MM.1S (cell line): ENCODE data around the gene CACNG5.

ENCODE experiments used
- EZH2 ChIP-seq: fragments of 300-600 bp; sonication (generic); optimal IDR thresholded peaks from 2 replicates; pipeline ENCODE3; 2017; ENCODE audit warnings: low read depth, mild to moderate bottlenecking, antibody characterized with exemption, low read length, mixed read lengths
- TF ChIP-seq, protein P1 (sequence below): fragments of 300-600 bp; sonication (generic); IDR thresholded peaks from 2 replicates; pipeline ENCODE4 v1.5.1; 2016; ENCODE audit warnings: antibody characterized with exemption, low read length, mixed read lengths

GRCh38 chr17:66893863-66894262 is 58.9 kb downstream of the CACNG5 start:
- TF ChIP-seq, protein P1, sequence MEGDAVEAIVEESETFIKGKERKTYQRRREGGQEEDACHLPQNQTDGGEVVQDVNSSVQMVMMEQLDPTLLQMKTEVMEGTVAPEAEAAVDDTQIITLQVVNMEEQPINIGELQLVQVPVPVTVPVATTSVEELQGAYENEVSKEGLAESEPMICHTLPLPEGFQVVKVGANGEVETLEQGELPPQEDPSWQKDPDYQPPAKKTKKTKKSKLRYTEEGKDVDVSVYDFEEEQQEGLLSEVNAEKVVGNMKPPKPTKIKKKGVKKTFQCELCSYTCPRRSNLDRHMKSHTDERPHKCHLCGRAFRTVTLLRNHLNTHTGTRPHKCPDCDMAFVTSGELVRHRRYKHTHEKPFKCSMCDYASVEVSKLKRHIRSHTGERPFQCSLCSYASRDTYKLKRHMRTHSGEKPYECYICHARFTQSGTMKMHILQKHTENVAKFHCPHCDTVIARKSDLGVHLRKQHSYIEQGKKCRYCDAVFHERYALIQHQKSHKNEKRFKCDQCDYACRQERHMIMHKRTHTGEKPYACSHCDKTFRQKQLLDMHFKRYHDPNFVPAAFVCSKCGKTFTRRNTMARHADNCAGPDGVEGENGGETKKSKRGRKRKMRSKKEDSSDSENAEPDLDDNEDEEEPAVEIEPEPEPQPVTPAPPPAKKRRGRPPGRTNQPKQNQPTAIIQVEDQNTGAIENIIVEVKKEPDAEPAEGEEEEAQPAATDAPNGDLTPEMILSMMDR, result no peak
- TF ChIP-seq EZH2, result no peak
